ENCODE results near the gene OPRM1. TPM values are rescaled to one million over a fixed set of nuclear protein-coding genes. Genes with fewer than 3 reads are reported as not detected.

OPRM1 gene
- total RNA-seq, 1 experiment from 2014 or later: not detected

- Histone ChIP-seq H3K23me2 (ENCODE audit: insufficient read length, low read depth, low read length, poor library complexity, severe bottlenecking) (no peaks in the 10 kb centered on the region), H2BK12ac (ENCODE audit: insufficient read length, low read depth, low read length) (no peak overlapping the region), H2AK5ac (ENCODE audit: insufficient read length, low read length) (no peak overlapping the region), H2BK20ac (ENCODE audit: low read depth, low read length, poor library complexity, severe bottlenecking) (no peak overlapping the region), H3K4me1 (ENCODE audit: insufficient read depth, low read length) (no peaks in the 10 kb centered on the region), H3K27ac (ENCODE audit: insufficient read length, low read depth, low read length) (no peak overlapping the region), H3K79me2 (ENCODE audit: insufficient read depth, low read length) (no peaks in the 10 kb centered on the region), H3K4ac (ENCODE audit: low read depth, low read length) (no peak overlapping the region), H2BK5ac (ENCODE audit: insufficient read length, low read length) (no peak overlapping the region), H3T11ph (ENCODE audit: low read length) (no peak overlapping the region), H4K8ac (replicated peaks; ENCODE audit: insufficient read length, low read depth, low read length) (no peak overlapping the region), H2AFZ (ENCODE audit: low read length) (no peak overlapping the region), H4K20me1 (ENCODE audit: control insufficient read depth, insufficient read depth, insufficient read length) (no peaks in the 10 kb centered on the region), H3K79me1 (ENCODE audit: insufficient read depth, low read depth, low read length, poor library complexity, severe bottlenecking) (no peaks in the 10 kb centered on the region), H3K23ac (ENCODE audit: insufficient read length, low read depth, low read length) (no peak overlapping the region), H3K9ac (ENCODE audit: extremely low read depth, insufficient read length, low read length) (no peak overlapping the region), H3K9me3 (ENCODE audit: control insufficient read depth, low read depth, low read length) (no peaks in the 10 kb centered on the region), H3K14ac (ENCODE audit: insufficient read depth, low read length) (no peak overlapping the region), H3K18ac (ENCODE audit: insufficient read length, low read depth, low read length) (no peak overlapping the region), H4K5ac (ENCODE audit: insufficient read length, low read depth, low read length) (no peak overlapping the region), H2BK120ac (ENCODE audit: low read depth, low read length, poor library complexity, severe bottlenecking) (no peak overlapping the region), H4K91ac (ENCODE audit: insufficient read length, low read depth, low read length) (no peak overlapping the region), H3K56ac (ENCODE audit: insufficient read length, low read depth, low read length) (no peak overlapping the region), H2BK15ac (ENCODE audit: low read depth, low read length) (no peak overlapping the region), H3K4me2 (ENCODE audit: insufficient read depth, insufficient read length, low read length) (no peak overlapping the region), H3K27me3 (ENCODE audit: insufficient read depth, low read length) (no peaks in the 10 kb centered on the region)
- Mint-ChIP-seq H3K9me3 (no peaks in the 10 kb centered on the region), H3K27me3 (ENCODE audit: low read depth) (no peaks in the 10 kb centered on the region), H3K4me1 (peaks cover 0 to 6% of the 10 kb centered on the region in 2 experiments; a peak in 2 of 4 replicates), H3K27ac (no peak overlapping the region), H3K36me3 (ENCODE audit: insufficient read depth in 1 of 3, low read depth in 3 of 3) (no peaks in the 10 kb centered on the region; a peak in 1 of 7 replicates), H3K4me3 (no peak overlapping the region)
- TF ChIP-seq CTCF (conservative IDR thresholded peaks at IDR 0.05): no peak
- DNase-seq: no peak
- WGBS (ENCODE audit: extremely low coverage, insufficient read length, low lambda C conversion rate): no CpG with 5 or more reads among the region's 3 CpGs
These were observed 187.4 kb downstream of the OPRM1 start for GRCh38 chr6:154226461-154226860.

Data from H9 (cell line).